ENCODE data around the gene CDH6. TPM values are rescaled to one million over a fixed set of nuclear protein-coding genes. Genes with fewer than 3 reads are reported as not detected.

Gene CDH6
- total RNA-seq, 1 donor from 2014 or later: 17.9 TPM

GRCh38 chr5:31343946-31344345, 150.5 kb downstream of the CDH6 start:
- Histone ChIP-seq H3K4me1 (no peaks in the 10 kb centered on the region), H3F3A (ENCODE audit: low read depth) (no peaks in the 10 kb centered on the region), H3K4me2 (no peak overlapping the region), H2AFZ (replicated peaks) (peak overlapping the region; percentile 17), H3K9me3 (ENCODE audit: low read depth) (no peaks in the 10 kb centered on the region), H3K27me3 (no peaks in the 10 kb centered on the region), H3K36me3 (no peaks in the 10 kb centered on the region), H3K27ac (no peak overlapping the region), H4K20me1 (ENCODE audit: low read depth) (no peaks in the 10 kb centered on the region), H3K79me2 (ENCODE audit: low read depth) (no peaks in the 10 kb centered on the region), H3K4me3 (no peak overlapping the region), H3K9ac (no peak overlapping the region)
- no peaks in the 10 kb centered on the region for H3K36me3 Mint-ChIP-seq
- H3K27me3 Mint-ChIP-seq (ENCODE audit: insufficient read depth, low read depth): no peaks in the 10 kb centered on the region
- H3K4me3 Mint-ChIP-seq: no peak overlapping the region
- no peak for DNase-seq (ENCODE audit: low spot score)
- TF ChIP-seq EZH2phosphoT487 (IDR thresholded peaks at IDR 0.05): no peak
- TF ChIP-seq CTCF (IDR thresholded peaks at IDR 0.05): no peak
- no peak for TF ChIP-seq EZH2 (IDR thresholded peaks at IDR 0.05)
- no peak overlapping the region for H3K27ac Mint-ChIP-seq
- H3K9me3 Mint-ChIP-seq: no peaks in the 10 kb centered on the region
- H3K4me1 Mint-ChIP-seq: no peaks in the 10 kb centered on the region

- H3K4me3 ChIP-seq: no peak overlapping the region
- no peak overlapping the region for H3K4me2 ChIP-seq
- H4K20me1 ChIP-seq (ENCODE audit: low read depth): no peaks in the 10 kb centered on the region
- H3K27me3 Mint-ChIP-seq (ENCODE audit: insufficient read depth, low read depth): peaks cover 3% of the 10 kb centered on the region
- no peak overlapping the region for H3K27ac Mint-ChIP-seq
- H3K27me3 ChIP-seq: no peaks in the 10 kb centered on the region
- TF ChIP-seq CTCF (IDR thresholded peaks at IDR 0.05) (no peak), EZH2phosphoT487 (IDR thresholded peaks at IDR 0.05) (no peak), EZH2 (IDR thresholded peaks at IDR 0.05) (no peak)
- H3K36me3 Mint-ChIP-seq: no peaks in the 10 kb centered on the region
- no peaks in the 10 kb centered on the region for H3K79me2 ChIP-seq (ENCODE audit: low read depth)
- H3K4me1 Mint-ChIP-seq: no peaks in the 10 kb centered on the region
- H3F3A ChIP-seq (ENCODE audit: low read depth): no peaks in the 10 kb centered on the region
- H3K9ac ChIP-seq: no peak overlapping the region
- H3K9me3 ChIP-seq (ENCODE audit: low read depth): no peaks in the 10 kb centered on the region
- no peak overlapping the region for H3K27ac ChIP-seq
- no peaks in the 10 kb centered on the region for H3K9me3 Mint-ChIP-seq
- no peak overlapping the region for H3K4me3 Mint-ChIP-seq
- H3K36me3 ChIP-seq: no peaks in the 10 kb centered on the region
- no peak overlapping the region for H2AFZ ChIP-seq (replicated peaks)
- DNase-seq (ENCODE audit: low spot score): no peak
- H3K4me1 ChIP-seq: no peaks in the 10 kb centered on the region
Observed at GRCh38 chr5:31346896-31347551, 153.5 kb downstream of the CDH6 start.

DNA sequence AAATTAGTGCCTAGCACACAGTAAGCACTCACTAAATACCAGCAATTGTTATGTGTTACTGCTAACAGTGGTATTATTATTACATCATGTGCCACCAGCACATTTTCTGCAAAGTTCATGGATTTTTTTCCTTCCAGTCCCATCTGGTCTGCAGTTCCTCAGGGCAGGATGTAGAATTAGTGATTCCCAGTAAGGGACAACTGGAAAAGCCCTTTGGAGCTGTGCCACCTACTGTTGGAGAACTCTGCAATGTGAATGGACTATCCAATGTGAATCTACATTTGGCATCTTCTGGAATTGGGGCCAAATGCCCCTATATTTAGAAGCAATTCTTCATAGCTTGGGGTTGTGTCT, 154.0 kb downstream of the CDH6 start:
- no peak overlapping the region for H3K4me2 ChIP-seq
- H3K9ac ChIP-seq: no peak overlapping the region
- Mint-ChIP-seq H3K4me3 (no peak overlapping the region), H3K4me1 (no peaks in the 10 kb centered on the region), H3K27me3 (ENCODE audit: insufficient read depth, low read depth) (peaks cover 3% of the 10 kb centered on the region), H3K27ac (no peak overlapping the region), H3K9me3 (peaks cover 1% of the 10 kb centered on the region), H3K36me3 (peaks cover under 1% of the 10 kb centered on the region)
- H4K20me1 ChIP-seq (ENCODE audit: low read depth): no peaks in the 10 kb centered on the region
- H3F3A ChIP-seq (ENCODE audit: low read depth): no peaks in the 10 kb centered on the region
- no peak for DNase-seq (ENCODE audit: low spot score)
- no peak overlapping the region for H3K4me3 ChIP-seq
- no peak overlapping the region for H2AFZ ChIP-seq (replicated peaks)
- H3K36me3 ChIP-seq: no peaks in the 10 kb centered on the region
- no peaks in the 10 kb centered on the region for H3K79me2 ChIP-seq (ENCODE audit: low read depth)
- H3K4me1 ChIP-seq: no peaks in the 10 kb centered on the region
- no peaks in the 10 kb centered on the region for H3K27me3 ChIP-seq
- H3K9me3 ChIP-seq (ENCODE audit: low read depth): no peaks in the 10 kb centered on the region
- H3K27ac ChIP-seq: no peak overlapping the region
- TF ChIP-seq EZH2 (IDR thresholded peaks at IDR 0.05) (no peak), CTCF (IDR thresholded peaks at IDR 0.05) (no peak)
